BE2C (cell line): ENCODE results near the gene UNC5B.

Experiments used
- DNase-seq: peaks from one replicate; pipeline ENCODE4 v3.0.0-alpha.2; 2020
- H3K27me3 ChIP-seq: fragments of 250-450 bp; sonication (Bioruptor Pico); 2 replicates; pipeline ENCODE4 v1.5.1; 2020; ENCODE audit warnings: mild to moderate bottlenecking
- H3K36me3 ChIP-seq: fragments of 250-450 bp; sonication (Bioruptor Pico); 2 replicates; pipeline ENCODE4 v1.5.1; 2020; ENCODE audit warnings: mild to moderate bottlenecking
- H3K4me1 ChIP-seq: fragments of 250-450 bp; sonication (Bioruptor Pico); 2 replicates; pipeline ENCODE4 v1.5.1; 2020
- H3K4me3 ChIP-seq: 2 replicates; pipeline ENCODE4 v1.5.1; 2011; ENCODE audit warnings: low read depth, low read length
- H3K9me3 ChIP-seq: fragments of 250-450 bp; sonication (Bioruptor Pico); 2 replicates; pipeline ENCODE4 v1.5.1; 2020
- TF ChIP-seq, protein P1 (sequence below): IDR thresholded peaks from 2 replicates; pipeline ENCODE4 v1.5.1; 2012; ENCODE audit warnings: mild to moderate bottlenecking, low read depth, low read length

UNC5B gene

DNA sequence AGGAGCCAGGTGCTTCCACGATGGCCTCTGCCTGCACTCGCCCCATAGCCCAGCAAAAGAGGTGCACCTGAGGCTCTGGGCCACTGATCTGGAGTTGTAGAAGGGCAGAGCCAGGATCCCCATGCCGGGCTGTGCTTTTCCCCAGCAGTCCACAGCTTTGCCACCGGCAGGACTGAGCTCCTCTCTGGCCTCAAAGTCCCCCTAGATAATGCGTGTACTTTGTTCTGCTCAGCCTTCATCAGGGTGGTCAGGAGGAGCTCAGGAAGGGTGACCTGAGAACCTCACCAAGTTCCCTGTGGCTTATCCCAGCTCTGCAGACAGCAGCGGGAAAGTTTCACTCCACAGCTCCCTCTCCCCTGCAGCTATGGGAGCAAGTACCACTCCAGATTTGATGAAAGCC, 27.9 kb upstream of the UNC5B start:
- H3K4me1 ChIP-seq, result no peaks in the 10 kb centered on the region
- no peaks in the 10 kb centered on the region for H3K27me3 ChIP-seq
- no peaks in the 10 kb centered on the region for H3K9me3 ChIP-seq
- no peak for DNase-seq
- TF ChIP-seq, protein P1, sequence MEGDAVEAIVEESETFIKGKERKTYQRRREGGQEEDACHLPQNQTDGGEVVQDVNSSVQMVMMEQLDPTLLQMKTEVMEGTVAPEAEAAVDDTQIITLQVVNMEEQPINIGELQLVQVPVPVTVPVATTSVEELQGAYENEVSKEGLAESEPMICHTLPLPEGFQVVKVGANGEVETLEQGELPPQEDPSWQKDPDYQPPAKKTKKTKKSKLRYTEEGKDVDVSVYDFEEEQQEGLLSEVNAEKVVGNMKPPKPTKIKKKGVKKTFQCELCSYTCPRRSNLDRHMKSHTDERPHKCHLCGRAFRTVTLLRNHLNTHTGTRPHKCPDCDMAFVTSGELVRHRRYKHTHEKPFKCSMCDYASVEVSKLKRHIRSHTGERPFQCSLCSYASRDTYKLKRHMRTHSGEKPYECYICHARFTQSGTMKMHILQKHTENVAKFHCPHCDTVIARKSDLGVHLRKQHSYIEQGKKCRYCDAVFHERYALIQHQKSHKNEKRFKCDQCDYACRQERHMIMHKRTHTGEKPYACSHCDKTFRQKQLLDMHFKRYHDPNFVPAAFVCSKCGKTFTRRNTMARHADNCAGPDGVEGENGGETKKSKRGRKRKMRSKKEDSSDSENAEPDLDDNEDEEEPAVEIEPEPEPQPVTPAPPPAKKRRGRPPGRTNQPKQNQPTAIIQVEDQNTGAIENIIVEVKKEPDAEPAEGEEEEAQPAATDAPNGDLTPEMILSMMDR, result no peak
- H3K4me3 ChIP-seq, result no peak overlapping the region
- H3K36me3 ChIP-seq, result no peaks in the 10 kb centered on the region

DNA sequence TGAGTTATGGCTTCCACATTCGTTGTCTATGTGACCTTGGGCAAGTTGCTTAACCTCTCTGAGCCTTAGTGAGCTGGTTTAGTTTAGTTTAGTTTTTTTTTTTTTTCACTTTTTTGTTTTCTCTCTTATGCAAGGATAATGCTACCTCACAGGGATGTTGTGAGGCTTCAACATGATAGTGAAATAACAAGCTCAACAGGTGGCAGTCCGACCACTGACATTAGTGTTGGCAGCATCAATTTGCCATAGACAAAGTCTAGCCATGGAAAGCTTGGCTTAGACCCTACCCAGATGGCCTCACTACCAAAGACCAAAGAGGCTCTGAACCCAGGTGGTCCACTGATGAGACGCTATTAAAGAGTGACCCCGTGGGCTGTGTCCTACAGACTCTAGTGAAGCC, 27.2 kb upstream of the UNC5B start:
- Histone ChIP-seq H3K36me3 (no peaks in the 10 kb centered on the region), H3K4me1 (no peaks in the 10 kb centered on the region), H3K4me3 (no peak overlapping the region), H3K27me3 (no peaks in the 10 kb centered on the region), H3K9me3 (no peaks in the 10 kb centered on the region)
- TF ChIP-seq, protein P1, result no peak
- no peak for DNase-seq

DNA sequence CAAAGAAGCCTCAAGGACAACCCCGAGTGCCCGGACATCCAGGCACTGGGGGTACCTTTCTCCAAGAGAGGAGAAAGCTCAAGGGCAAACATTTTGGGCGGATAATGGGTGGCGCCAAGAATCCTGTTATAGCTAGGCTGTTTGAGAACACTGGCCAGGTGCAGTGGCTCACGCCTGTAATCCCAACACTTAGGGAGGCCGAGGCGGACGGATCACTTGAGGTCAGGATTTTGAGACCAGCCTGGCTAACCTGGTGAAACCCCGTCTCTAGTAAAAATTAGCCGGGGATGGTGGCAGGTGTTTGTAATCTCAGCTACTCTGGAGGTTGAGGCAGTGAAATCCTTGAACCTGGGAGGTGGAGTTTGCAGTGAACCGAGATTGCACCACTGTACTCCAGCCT, 25.2 kb upstream of the UNC5B start:
- peaks cover 12% of the 10 kb centered on the region for H3K4me1 ChIP-seq
- H3K9me3 ChIP-seq, result no peaks in the 10 kb centered on the region
- TF ChIP-seq, protein P1, result no peak
- H3K27me3 ChIP-seq, result no peaks in the 10 kb centered on the region
- no peak overlapping the region for H3K4me3 ChIP-seq
- no peaks in the 10 kb centered on the region for H3K36me3 ChIP-seq
- no peak for DNase-seq

DNA sequence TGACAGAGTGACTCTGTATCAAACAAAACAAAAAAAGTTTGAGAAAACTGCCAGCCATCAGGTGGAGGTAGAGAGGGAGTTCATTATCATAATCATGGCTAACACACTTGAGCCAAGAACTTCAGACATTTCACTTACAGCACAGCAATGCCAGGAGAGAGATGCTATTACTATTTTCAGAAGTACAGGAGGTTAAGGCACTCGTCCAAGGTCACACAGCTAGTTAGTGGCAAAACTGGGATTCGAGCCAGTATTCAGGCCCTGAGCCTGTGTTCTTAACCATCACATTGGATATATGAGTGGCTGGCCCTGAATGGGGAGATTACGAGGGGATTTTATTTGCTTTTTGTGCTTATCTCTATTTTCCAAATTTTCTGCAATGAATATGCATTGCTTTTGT, 24.8 kb upstream of the UNC5B start:
- Histone ChIP-seq H3K4me3 (no peak overlapping the region), H3K4me1 (peaks cover 13% of the 10 kb centered on the region), H3K27me3 (no peaks in the 10 kb centered on the region), H3K9me3 (no peaks in the 10 kb centered on the region), H3K36me3 (no peaks in the 10 kb centered on the region)
- TF ChIP-seq, protein P1, result no peak
- no peak for DNase-seq

DNA sequence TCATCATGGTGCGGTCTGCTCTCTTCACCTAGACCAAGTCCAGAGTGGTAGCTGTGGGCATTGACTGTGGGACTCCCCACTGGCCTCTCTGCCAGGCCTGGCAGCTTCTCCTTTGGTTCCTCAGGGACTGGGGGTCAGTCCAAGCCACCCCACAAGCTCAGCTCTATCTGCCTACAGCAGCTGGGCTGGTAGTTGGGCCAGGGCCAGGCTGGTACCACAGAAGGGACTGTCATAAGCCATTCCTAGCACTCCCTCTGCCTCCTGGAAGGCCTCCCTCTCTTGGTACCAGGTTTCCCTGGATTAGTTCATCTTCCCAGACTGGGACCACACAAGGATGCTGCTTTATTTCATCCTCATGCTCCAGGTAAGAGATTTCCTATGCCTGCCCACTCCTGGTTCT, 24.2 kb upstream of the UNC5B start:
- no peak for DNase-seq
- Histone ChIP-seq H3K4me1 (peaks cover 13% of the 10 kb centered on the region), H3K4me3 (no peak overlapping the region), H3K9me3 (no peaks in the 10 kb centered on the region), H3K27me3 (no peaks in the 10 kb centered on the region), H3K36me3 (no peaks in the 10 kb centered on the region)
- TF ChIP-seq, protein P1, result no peak

DNA sequence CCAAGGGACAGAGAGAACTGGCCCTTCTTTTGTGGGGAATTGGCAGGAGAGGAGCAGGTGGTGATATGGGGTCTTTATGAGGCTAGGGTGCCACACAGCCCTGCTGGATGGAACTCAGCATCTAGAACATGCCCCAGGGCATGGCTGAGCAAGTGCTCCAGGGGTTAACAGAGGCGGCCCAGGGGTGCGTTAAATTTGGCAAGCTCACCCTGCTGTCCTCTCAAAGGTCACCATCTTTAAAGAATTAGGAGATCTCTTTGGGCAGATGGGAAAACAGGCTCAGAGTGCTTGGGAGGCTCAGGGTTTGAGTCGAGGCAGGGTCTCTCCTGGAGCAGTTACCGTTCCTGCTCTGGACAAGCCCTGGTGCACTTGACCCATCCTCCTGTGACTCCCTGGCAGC, 21.4 kb upstream of the UNC5B start:
- Histone ChIP-seq H3K4me3 (0 out of 2 replicates have a peak overlapping the region, but pooled peaks have one; percentile 22), H3K4me1 (peaks cover 13% of the 10 kb centered on the region), H3K9me3 (no peaks in the 10 kb centered on the region), H3K27me3 (no peaks in the 10 kb centered on the region), H3K36me3 (no peaks in the 10 kb centered on the region)
- TF ChIP-seq, protein P1, result no peak
- no peak for DNase-seq
